ENCODE measurements around the gene ALDH1A2. TPM values are rescaled to one million over a fixed set of nuclear protein-coding genes. Genes with fewer than 3 reads are reported as not detected.
"Not testable (repeated sequence)": the region's sequence is repeated elsewhere in the genome, so short reads cannot be mapped to it uniquely, and the experiment has no call there.

Gene ALDH1A2
- total RNA-seq, 1 donor from 2014 or later = 2.9 TPM

- DNase-seq (ENCODE audit: low read depth) = peak; percentile 37
Measured at GRCh38 chr15:58043192-58043903, 22.2 kb downstream of the ALDH1A2 start.

GRCh38 chr15:58042006-58042405 lies 23.5 kb downstream of the ALDH1A2 start:
- no peak for DNase-seq (ENCODE audit: low read depth)

- DNase-seq (ENCODE audit: low read depth) = no peak
Measured at GRCh38 chr15:58040150-58040549, 25.4 kb downstream of the ALDH1A2 start.

GRCh38 chr15:58039079-58040035 lies 26.2 kb downstream of the ALDH1A2 start:
- no peak for DNase-seq (ENCODE audit: low read depth)

- peak; percentile 63 for DNase-seq (ENCODE audit: low read depth)
Measured at GRCh38 chr15:58038426-58039078, 27.0 kb downstream of the ALDH1A2 start.

- DNase-seq (ENCODE audit: low read depth) = peak; percentile 9
Measured at GRCh38 chr15:58037723-58038301, 27.7 kb downstream of the ALDH1A2 start.

GRCh38 chr15:58036579-58036978 lies 28.9 kb downstream of the ALDH1A2 start:
- no peak for DNase-seq (ENCODE audit: low read depth)

GRCh38 chr15:58028392-58028791 lies 37.1 kb downstream of the ALDH1A2 start:
- DNase-seq (ENCODE audit: low read depth) = not testable (repeated sequence)

GRCh38 chr15:58026552-58026951 lies 39.0 kb downstream of the ALDH1A2 start:
- DNase-seq (ENCODE audit: low read depth) = no peak

GRCh38 chr15:58026051-58026450 lies 39.5 kb downstream of the ALDH1A2 start:
- peak; percentile 5 for DNase-seq (ENCODE audit: low read depth)

GRCh38 chr15:58021332-58022230 lies 43.9 kb downstream of the ALDH1A2 start:
- DNase-seq (ENCODE audit: low read depth) = no peak

- DNase-seq (ENCODE audit: low read depth) = no peak
Measured at GRCh38 chr15:58019503-58020376, 45.8 kb downstream of the ALDH1A2 start.

- DNase-seq (ENCODE audit: low read depth) = no peak
Measured at GRCh38 chr15:58017869-58018268, 47.6 kb downstream of the ALDH1A2 start.

- DNase-seq (ENCODE audit: low read depth) = no peak
Measured at GRCh38 chr15:58016581-58017175, 48.8 kb downstream of the ALDH1A2 start.

GRCh38 chr15:58015565-58015964 lies 49.9 kb downstream of the ALDH1A2 start:
- no peak for DNase-seq (ENCODE audit: low read depth)

- DNase-seq (ENCODE audit: low read depth) = no peak
Measured at GRCh38 chr15:58014470-58014869, 51.0 kb downstream of the ALDH1A2 start.

- DNase-seq (ENCODE audit: low read depth) = no peak
Measured at GRCh38 chr15:58014040-58014439, 51.5 kb downstream of the ALDH1A2 start.

- DNase-seq (ENCODE audit: low read depth) = peak; percentile 17
Measured at GRCh38 chr15:58010983-58011382, 54.5 kb downstream of the ALDH1A2 start.

- no peak for DNase-seq (ENCODE audit: low read depth)
Measured at GRCh38 chr15:58003810-58004209, 61.7 kb downstream of the ALDH1A2 start.
